GM19395 (cell line): ENCODE data around the gene CFAP141.
"Not testable (repeated sequence)": the region's sequence is repeated elsewhere in the genome, so short reads cannot be mapped to it uniquely, and the experiment has no call there.

ENCODE experiments used
- ATAC-seq: cut with Tn5 transposase; IDR thresholded peaks from one replicate; pipeline ENCODE4 v1.9.1; 2021; ENCODE audit warnings: mild to moderate bottlenecking, moderate library complexity; ENCODE audit not compliant: unreplicated experiment

CFAP141 gene

DNA sequence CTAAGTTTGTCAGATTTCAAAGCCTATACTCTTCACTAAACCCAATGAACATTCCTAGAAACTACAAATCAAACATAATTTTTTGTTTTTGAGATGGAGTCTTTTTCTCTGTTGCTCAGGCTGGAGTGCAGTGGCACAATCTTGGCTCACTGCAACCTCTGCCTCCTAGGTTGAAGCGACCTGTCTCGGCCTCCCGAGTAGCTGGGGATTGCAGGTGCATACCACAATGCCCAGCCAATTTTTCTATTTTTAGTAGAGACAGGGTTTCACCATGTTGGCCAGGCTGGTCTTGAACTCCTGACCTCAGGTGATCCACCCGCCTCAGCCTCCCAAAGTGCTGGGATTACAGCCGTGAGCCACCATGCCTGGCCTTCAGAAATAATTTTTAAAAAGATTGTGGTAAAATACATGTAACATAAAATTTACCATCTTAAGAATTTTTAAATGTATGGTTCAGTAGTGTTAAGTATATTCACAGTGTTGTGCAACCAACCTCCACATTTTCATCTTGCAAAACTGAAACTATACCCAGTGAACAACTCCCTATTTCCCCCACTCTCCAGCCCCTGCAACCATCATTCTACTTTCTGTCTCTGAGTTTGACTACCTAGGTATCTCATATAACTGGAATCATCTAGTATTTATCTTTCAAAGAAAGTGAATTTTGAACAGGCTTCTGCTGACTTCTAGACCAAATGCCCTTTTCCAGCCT lies 2.7 kb upstream of the CFAP141 start:
- no peak for ATAC-seq

DNA sequence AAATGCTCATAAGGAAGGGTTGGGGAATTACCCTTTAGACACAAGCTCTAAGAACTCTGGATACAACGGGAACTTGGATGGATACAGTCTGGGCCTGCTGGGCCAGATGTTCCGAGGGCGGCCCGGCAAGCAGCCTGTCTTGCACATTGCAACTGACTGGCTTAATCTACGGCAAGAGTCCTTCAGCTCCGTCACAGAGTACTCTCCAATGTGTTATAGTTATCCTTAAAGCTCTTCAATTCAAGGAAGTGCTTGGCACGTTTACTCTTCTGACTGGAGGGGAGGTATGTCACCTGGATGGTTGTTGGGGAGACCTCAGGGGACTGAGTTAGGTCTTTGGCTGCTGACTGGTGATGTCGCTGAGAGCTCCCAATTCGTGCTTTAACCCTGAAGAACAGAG lies 1.1 kb upstream of the CFAP141 start:
- ATAC-seq: no peak

DNA sequence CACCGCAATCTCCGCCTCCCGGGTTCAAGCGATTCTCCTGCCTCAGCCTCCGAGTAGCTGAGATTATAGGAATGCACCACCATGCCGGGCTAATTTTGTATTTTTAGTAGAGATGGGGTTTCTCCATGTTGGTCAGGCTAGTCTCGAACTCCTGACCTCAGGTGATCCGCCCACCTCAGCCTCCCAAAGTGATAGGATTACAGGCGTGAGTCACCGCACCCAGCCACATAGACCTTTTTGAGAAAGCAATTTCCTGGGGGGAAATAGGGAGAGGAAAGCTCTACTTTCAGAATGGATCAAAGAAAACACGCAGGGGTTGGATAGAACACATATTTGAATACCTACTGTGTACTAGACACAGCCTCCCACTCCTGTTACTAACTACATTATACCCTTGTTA lies 355 bp downstream of the CFAP141 start:
- not testable (repeated sequence) for ATAC-seq

DNA sequence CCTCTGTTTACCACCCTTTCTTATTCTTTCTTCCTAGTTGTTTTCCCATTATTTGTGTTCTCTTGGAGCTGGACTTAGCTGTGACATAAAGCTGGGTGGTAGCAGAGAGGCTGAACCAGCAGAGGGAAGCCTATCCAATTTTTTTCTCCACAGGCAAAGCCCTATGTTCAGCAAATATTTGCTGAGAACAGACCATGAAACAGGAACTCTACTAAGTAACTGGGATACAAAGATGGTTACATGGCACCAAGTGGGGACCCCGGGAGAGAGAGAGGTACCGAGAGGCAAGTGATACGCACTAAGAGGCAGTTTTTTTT lies 6.6 kb downstream of the CFAP141 start:
- ATAC-seq: no peak

DNA sequence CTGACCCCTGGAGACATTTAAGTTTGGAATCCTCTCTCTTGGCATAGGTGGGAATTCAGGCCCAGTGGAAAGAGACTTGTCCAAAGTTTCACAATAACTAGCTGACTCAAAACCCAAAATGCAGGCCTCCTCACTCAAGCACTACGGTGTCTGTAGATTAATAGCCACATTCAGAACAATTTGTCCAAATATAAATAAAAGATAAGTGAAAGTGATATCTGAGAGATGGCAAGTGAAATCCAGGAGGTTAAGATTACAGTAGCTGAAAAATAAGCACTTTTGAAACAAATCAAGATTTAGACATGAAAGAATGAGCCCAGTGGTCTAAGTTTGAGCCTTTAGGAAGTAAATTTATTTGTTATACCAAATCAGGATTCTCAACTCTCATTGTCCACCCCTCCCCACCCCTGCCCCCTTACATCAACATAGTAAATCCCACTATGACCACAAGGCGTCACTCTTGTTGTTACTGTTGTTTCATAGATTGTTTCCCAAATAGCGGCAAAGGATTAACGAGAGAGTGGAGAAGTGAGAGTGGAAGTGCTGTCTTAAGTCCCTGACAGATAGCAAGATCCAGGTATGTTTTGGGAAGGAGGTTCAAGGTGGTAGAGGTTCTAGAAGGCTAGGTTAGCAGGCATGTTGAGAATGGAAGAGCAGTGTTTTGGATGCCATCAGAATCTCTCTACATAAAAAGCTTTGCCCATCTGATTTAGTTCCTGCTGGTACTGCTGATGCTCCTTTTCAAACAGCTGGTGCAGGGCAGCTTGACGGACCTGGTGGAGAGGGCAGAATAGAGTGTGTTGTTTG lies 7.2 kb downstream of the CFAP141 start:
- no peak for ATAC-seq

DNA sequence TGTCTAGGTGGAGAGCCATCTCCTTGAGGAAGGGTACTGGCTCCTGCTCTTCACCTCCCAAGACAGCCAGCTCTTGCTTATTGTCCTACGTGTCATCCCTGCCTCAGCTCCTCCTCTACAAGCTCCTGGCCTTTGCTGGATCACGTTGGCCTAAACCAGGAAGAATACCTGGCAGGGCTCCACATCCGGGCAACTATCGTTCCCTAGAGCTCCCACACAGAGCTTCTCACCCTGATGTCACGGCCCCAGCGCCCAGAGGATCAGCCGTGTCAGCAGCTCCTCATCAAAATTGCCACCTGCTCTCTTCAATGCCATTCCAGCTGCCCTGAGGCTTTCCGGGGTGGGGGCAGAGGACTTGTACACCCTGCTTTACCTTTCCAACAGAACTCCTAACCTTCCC lies 12.3 kb downstream of the CFAP141 start:
- ATAC-seq: no peak

DNA sequence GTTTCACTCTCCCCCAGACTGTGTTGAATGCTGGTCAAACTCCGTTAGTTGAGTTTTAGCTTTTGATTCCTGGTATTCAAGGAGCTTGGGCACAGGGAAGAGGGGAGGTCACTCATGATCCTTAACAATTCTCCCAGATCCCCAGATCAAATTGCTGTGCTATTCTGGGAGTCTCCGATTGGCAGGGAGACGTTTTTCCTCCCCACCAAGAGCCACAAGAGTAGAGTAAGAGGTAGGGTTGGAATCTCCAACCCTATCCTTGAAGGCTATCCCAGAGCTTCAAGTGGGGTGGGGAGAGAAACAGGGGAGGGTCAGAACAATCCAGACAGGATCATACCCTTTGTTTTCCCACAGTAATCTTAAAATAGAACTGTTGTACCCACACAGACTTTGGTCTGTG lies 13.7 kb downstream of the CFAP141 start:
- no peak for ATAC-seq

DNA sequence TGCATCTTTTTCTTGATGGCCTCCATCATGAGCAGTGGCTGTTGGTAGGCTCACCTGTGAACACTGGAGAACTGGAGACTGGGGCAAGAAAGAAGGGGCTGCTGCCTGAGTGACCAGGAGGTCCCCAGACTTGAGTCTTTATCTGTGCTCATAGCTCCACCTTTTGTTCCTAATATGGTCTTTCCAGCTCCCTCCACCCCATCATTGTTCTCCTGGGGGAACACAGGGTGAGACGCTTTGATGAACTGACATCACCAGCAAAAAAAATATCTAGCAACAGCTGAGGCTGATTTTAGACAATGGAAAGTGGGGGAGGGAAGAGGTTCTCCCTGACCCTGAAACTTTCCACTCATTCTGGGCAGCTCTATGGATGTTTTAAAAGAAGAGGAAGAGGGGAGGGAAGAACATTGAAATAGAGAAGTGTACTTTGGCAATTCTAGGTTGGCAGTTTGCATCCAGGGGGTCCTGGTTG lies 14.1 kb downstream of the CFAP141 start, which contains the start of gene TPM3:
Gene TPM3 (minus strand): TSS at position 111 of the 472 bp plus-strand sequence. CDS start 82 bp downstream, at position 29.
- ATAC-seq: no peak

DNA sequence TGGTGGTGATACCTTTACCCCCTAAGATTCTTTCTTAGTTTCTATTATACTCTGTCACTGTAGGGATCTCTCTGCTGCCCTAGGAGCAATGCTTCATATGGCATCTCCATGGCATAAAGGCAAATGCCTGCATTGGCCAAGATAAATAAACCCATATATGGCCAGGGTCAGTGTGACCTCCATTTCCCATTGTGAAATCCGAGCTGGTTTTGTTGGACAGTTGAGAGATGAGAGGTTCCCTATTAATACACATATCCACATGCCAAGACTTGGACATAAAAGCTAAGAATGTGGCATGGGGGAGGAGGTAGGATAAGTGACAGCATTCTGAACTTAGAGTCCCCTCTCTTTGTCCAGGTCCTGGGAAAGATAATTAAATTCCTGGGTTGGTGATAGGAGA lies 15.6 kb downstream of the CFAP141 start:
- no peak for ATAC-seq

DNA sequence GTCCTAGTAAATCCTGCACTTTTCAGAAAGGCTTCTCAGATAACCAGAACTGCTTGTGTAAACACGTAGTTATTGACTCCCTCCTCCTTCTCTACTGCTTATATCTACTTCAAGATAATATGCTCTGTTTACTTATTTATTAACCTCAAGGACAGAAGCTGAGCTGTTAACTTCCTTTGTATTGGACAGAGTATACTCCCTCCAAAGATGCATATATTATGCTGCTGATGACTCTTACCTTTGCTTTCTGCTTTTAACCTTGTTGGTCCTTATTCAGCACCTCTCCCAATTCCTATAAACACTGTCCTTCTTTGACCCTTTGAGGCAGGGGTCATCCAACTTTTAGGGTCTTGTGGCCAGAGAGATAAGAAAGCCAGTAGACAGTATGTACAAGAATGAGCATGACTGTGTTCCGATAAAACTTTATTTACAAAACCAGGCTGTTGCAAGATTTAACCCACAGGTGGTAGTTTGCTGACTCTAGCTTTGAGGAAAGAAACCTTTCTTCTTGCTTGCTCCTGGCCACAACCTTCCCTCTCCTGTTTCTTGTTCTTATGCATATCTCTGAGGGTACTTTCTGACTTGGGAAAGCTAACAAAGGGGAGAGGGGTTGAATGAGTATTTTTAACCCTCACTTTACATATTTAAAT lies 19.2 kb downstream of the CFAP141 start:
- no peak for ATAC-seq

DNA sequence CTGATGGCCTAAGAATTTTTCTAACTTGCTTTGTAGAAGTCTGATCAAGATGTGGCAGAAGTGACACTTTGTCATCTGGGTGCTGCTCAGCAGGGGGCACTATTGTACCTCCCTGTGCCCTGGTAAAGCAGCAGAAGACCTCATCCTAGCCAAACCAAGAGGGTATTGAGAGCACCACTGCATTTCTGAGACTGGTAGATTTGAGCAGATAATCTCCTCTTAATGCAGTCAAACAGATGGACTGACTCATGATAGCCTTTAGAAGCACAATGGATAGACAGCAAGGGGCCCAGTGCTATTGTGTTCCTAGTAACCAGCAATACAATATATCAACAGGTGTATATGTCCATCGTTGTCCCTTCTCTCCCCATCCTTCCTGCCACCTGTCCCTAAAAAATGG lies 20.0 kb downstream of the CFAP141 start:
- ATAC-seq: no peak

DNA sequence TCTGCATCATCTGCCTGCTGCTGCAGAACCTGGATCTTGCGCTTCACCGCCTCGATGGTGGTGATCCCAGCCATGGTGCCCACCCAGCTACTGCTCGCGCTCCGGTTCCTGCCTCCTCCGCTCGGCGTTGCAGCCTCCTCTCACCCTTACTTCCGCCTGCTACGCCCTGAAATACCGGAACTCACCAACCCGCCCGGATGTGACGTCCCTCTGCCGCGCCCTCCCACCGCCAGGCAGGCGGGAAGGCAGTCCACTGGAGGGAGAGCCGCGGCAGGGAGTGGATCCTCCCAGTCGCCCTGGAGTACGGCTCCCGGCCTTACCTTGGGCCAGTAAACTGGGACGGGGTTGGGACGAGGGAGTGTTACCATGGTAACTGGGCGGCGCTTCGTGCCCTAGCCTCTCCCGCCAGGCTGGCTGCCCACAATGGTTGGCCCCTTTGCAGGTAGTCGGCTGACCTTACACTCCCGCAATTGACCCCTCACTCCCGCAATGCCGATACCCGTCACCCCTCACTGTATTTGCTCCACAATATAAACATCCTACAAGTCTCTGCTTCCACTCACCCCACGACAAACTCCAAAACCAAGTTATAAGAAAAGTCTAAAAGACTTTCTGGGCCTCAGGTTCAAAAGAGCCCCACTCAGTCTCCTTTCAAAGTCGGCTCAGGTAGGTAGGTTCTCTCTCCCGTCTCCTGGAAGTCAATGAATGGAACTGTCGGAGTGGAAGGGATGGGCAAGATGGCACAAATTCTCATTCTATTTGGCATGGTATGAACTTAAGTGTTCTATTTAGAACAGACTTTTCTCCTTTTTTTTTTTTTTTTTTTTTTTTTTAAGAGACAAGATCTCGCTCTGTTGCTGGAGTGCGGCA lies 22.9 kb downstream of the CFAP141 start:
- ATAC-seq: peak; percentile 71

DNA sequence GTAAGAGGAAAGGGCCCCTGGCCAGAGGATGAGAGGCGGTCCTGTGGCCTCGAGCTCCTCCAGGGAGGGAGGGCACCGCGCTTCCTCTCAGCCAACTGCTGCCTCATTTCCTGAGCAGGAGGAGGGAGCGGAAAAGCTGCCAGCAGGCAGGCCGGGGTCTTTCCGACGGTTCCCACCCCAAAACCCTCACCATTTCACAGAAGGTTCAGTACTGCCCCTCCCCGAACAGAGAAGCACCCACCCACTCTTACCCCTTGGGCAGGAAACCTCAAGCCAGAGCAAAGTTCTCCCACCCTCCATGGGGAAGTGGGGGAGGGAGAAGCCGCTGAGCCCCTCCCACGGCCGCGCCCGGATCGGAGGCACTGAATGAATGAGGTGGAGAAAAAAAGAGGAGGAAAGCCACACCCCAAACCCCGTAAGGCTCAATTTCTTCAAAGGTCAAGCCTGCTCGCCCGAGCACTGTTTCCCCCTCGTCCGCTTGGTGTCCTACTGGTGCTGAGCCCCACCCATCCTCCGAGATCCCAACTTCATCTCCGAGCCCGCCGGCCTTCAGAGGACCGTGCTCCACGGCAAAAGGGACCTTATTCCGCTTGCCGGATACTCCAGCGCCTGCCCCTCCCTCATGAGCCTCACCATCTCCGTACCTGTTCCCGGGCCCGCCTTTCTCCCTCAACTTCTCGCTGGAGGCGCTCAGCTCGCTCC lies 23.6 kb downstream of the CFAP141 start:
- ATAC-seq: peak; percentile 58

DNA sequence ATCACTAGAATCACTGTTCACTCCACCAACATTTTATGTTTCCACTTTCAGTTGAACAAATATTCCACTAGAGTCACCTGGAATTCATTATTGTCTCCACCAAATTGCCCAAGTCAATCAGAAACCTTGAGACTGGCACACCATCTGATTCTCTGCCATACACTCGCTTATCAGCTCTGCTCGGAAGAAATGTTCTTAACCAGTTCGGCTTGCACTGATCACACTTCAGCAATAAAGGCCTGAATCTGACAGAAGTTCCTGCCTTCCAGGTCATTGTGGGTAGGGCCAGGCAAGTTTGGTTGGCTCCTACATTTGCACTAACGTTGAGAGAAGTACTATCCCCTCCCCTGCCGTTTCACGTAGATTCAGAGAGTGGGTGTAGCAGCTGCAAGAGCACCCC lies 24.2 kb downstream of the CFAP141 start:
- ATAC-seq: no peak

DNA sequence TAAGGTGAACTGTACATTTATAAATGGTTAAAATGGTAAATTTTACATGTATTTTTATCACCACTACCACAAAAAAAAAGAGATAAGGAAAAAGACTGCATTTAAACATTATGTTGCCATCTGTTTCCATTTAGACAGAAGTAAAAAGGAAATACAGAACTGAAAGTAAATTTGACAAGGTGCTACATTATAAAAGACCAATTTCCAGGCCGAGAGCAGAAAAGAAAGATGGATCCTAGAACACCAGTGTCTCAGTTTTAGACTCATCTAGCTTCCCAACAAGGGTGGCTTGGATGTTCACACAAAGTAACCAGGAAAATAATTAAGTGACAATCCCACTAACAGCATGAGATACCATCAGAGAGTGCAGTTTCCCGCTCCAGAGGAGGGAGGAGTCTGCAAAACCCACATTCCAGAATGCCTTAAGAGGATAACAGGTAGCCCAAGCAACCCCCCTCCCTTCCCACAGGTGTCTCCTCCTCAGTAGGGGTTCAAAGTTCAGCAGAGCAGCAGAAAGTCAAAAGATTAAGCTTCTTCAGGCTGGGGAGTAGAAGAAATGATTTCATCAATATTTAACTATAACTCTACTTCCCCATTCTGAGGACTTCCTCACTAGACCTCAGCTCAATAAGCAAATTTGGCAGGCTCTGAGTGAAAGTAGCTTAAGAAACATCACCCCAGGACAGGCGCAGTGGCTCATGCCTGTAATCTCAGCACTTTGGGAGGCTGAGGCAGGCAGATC lies 26.0 kb downstream of the CFAP141 start:
- ATAC-seq: no peak

DNA sequence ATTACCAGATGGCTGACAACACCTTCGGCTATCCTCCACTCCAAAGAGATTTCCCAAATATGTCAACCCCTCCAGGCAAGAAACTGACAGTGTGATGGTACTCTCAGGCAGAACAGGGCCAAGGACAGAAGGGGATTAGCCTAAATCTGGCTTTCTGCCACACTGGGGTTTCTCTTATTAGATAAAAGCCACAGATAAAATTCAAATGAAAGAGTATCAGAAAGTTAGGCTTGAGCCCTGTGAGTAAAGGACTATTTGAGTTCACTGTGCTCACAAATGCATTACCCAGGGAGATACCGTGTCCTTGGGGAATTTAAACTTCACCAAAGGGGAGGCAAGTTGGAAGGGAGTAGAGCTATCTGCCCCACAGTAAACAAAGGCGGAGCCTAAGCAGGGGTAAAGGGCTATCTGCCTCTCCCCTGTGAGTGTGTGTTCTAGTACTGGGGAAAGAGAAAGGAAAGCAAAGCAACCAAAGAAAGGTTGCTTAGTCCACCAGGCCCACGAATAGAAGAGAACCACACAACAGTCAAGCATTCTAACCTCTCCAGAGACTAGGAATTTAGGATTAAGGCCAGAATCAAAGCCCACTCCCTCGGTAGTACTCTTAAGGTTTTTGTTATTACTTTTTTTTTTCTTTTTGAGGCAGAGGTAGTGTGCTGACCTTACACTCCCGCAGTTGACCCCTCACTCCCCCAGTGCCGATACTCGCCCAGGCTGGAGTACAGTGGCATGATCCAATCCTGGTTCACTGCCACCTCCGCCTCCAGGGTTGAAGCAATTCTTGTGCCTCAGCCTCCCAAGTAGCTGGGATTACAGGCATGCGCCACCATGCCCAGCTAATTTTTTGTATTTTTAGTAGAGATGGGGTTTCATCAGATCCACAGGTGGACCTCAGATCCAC lies 27.0 kb downstream of the CFAP141 start:
- ATAC-seq: no peak

DNA sequence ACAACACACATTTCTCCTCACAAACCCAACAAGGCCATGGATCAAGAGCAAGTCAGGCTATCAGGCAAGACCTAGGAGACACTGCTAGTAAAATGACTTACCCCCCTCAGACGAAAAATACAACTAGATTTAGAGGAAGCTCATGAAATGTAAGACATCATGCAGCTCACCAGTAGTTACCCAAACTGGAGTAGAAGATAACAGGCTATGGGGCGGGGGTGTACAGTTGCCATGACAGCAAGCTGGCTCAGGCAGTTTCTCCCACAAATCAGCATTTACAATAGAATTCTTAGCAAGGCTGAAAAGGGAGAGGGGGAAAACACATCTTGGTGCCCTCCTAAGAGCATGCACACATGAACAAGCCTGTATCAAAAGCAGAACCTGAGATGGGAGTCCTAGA lies 28.1 kb downstream of the CFAP141 start:
- no peak for ATAC-seq

DNA sequence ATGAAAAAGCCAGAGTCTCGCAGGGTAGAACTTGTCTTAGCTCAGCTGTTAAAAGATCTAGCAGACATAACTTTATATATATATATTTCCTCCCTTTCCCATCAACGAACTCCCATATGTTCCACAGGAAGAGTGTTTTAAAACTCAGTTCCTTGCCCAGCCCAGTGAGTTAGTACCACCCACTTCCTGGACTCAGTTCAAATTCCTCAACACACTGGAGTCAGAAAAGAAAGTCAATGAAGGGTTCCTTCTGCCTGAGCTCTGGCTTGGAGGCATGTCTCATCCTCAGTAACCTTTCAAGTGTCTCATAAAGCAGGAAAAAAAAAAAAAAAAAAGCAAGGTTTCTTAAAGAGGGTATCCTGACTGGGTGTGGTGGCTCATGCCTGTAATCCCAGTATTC lies 29.8 kb downstream of the CFAP141 start:
- no peak for ATAC-seq

DNA sequence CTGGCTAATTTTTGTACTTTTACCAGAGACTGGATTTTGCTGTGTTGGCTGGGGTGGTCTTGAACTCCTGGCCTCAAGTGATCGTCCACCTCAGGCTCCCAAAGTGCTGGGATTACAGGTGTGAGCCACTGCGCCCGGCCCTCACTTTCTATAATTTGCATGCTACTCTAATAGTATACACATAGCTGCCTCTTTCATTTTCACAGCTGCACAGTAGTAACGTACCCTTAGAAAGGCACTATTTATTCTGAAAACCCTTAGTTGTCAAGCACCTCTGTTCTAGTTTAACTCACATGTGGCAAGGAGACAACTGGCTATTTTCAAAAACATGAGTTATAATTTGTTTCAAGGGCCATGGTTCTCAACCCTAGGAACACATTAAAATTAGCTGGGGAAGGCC lies 31.5 kb downstream of the CFAP141 start:
- no peak for ATAC-seq
